Lower lobe of right lung (tissue), 2 donors: Measurements from ENCODE around the gene ZCCHC14. TPM values are rescaled to one million over a fixed set of nuclear protein-coding genes. Genes with fewer than 3 reads are reported as not detected.

Source experiments
- ATAC-seq, 2 donors: fragments of 200-7000 bp; cut with Tn5 transposase; one replicate each; pipeline ENCODE4 v1.9.1; 2020 to 2022; ENCODE audit warnings: mild to moderate bottlenecking in 2 of 2, moderate library complexity in 2 of 2
- DNase-seq: peaks from one replicate; pipeline ENCODE4 v3.0.0-alpha.2; 2020
- H3K27ac ChIP-seq: fragments of 200-600 bp; one replicate; pipeline ENCODE4 v1.8.0; 2022
- H3K27me3 ChIP-seq: fragments of 200-600 bp; one replicate; pipeline ENCODE4 v1.8.0; 2022; ENCODE audit warnings: low read depth
- H3K36me3 ChIP-seq: fragments of 200-600 bp; one replicate; pipeline ENCODE4 v1.8.0; 2022; ENCODE audit warnings: mild to moderate bottlenecking
- H3K4me1 ChIP-seq: fragments of 200-600 bp; one replicate; pipeline ENCODE4 v1.8.0; 2022
- H3K4me3 ChIP-seq: fragments of 200-600 bp; one replicate; pipeline ENCODE4 v1.8.0; 2022; ENCODE audit warnings: mild to moderate bottlenecking
- H3K9me3 ChIP-seq: fragments of 200-600 bp; one replicate; pipeline ENCODE4 v1.8.0; 2022
- CTCF ChIP-seq: fragments of 200-600 bp; IDR thresholded peaks from one replicate; pipeline ENCODE4 v1.8.0; 2022; ENCODE audit warnings: antibody characterized with exemption, mild to moderate bottlenecking
- intact Hi-C: fragments of 100-400 bp; cut with DNase I; formaldehyde crosslinking; loops from one replicate; pipeline ENCODE4 v1.11.0; 2022
- total RNA-seq: library from RNA; stranded (reverse); fragmentation: NEBNext Ultra II Directional; extraction: Animal tissue kit (Norgen Biotek cat#: 25700); gene quantifications from one replicate; pipeline ENCODE4 v1.2.1, GENCODE V29; 2021
- donor health status: DM: no; HTN: yes; CAD: no; lungs with severe emphysema.

ZCCHC14 gene
- total RNA-seq, 1 donor from 2014 or later, result 23.9 TPM

GRCh38 chr16:87535457-87535854, 42.6 kb upstream of the ZCCHC14 start:
- H3K27me3 ChIP-seq, result peaks cover 11% of the 10 kb centered on the region
- no peak overlapping the region for H3K27ac ChIP-seq
- H3K4me3 ChIP-seq, result no peak overlapping the region
- intact Hi-C loops, result no loop called here
- ATAC-seq (no peak), DNase-seq (no peak)
- no peaks in the 10 kb centered on the region for H3K36me3 ChIP-seq
- no peaks in the 10 kb centered on the region for H3K4me1 ChIP-seq
- H3K9me3 ChIP-seq, result peaks cover 11% of the 10 kb centered on the region
- TF ChIP-seq CTCF, result no peak

- peaks cover 4% of the 10 kb centered on the region for H3K27me3 ChIP-seq
- H3K27ac ChIP-seq, result no peak overlapping the region
- intact Hi-C loops, result no loop called here
- ATAC-seq (no peak), DNase-seq (no peak)
- H3K4me3 ChIP-seq, result no peak overlapping the region
- no peaks in the 10 kb centered on the region for H3K4me1 ChIP-seq
- TF ChIP-seq CTCF, result no peak
- no peaks in the 10 kb centered on the region for H3K36me3 ChIP-seq
- H3K9me3 ChIP-seq, result peaks cover 18% of the 10 kb centered on the region
Measured at GRCh38 chr16:87534751-87535150, 41.9 kb upstream of the ZCCHC14 start.

- ATAC-seq, result no peak
- intact Hi-C loops, result no loop called here
- no peaks in the 10 kb centered on the region for H3K36me3 ChIP-seq
- H3K27me3 ChIP-seq, result no peaks in the 10 kb centered on the region
- peaks cover 23% of the 10 kb centered on the region for H3K9me3 ChIP-seq
- no peak overlapping the region for H3K27ac ChIP-seq
- DNase-seq, result no peak
- no peak overlapping the region for H3K4me3 ChIP-seq
- no peaks in the 10 kb centered on the region for H3K4me1 ChIP-seq
- TF ChIP-seq CTCF, result no peak
Measured at GRCh38 chr16:87534030-87534653, 41.3 kb upstream of the ZCCHC14 start.

GRCh38 chr16:87533061-87533460, 40.2 kb upstream of the ZCCHC14 start:
- H3K36me3 ChIP-seq, result no peaks in the 10 kb centered on the region
- H3K27ac ChIP-seq, result no peak overlapping the region
- peaks cover 23% of the 10 kb centered on the region for H3K9me3 ChIP-seq
- no peak for TF ChIP-seq CTCF
- no peak overlapping the region for H3K4me3 ChIP-seq
- no peak for ATAC-seq
- intact Hi-C loops, result no loop called here
- DNase-seq, result no peak
- H3K4me1 ChIP-seq, result no peaks in the 10 kb centered on the region
- H3K27me3 ChIP-seq, result no peaks in the 10 kb centered on the region

GRCh38 chr16:87531418-87531817, 38.6 kb upstream of the ZCCHC14 start:
- ATAC-seq (no peak), DNase-seq (no peak)
- H3K9me3 ChIP-seq, result peaks cover 23% of the 10 kb centered on the region
- TF ChIP-seq CTCF, result no peak
- no peak overlapping the region for H3K4me3 ChIP-seq
- H3K4me1 ChIP-seq, result no peaks in the 10 kb centered on the region
- H3K27me3 ChIP-seq, result no peaks in the 10 kb centered on the region
- intact Hi-C loops, result no loop called here
- H3K36me3 ChIP-seq, result no peaks in the 10 kb centered on the region
- H3K27ac ChIP-seq, result no peak overlapping the region
